Pancreas (tissue), 10 donors: ENCODE measurements around the gene NEK10. TPM values are rescaled to one million over a fixed set of nuclear protein-coding genes. Genes with fewer than 3 reads are reported as not detected.
A peak's percentile ranks its signal among the peaks of the same experiment; 100 is the strongest.

Experiments used
- ATAC-seq, 4 donors: fragments of 200-7000 bp; cut with Tn5 transposase; one replicate each; pipeline versions ENCODE4 v1.8.0 to v1.9.1; 2020; ENCODE audit warnings: mild to moderate bottlenecking in 4 of 4, moderate library complexity in 4 of 4
- DNase-seq, 6 donors: peaks; one replicate each; pipeline ENCODE4 v3.0.0-alpha.2; 2020
- FAIRE-seq: peaks from 2 replicates; lab custom pipeline; 2012; peaks lifted over from hg19 to GRCh38; lab: Jason Lieb, UNC
- H3K27ac ChIP-seq, 4 donors: fragments of 200-600 bp; sonication (generic); 1 replicate in 3 of 4; 2 replicates in 1 of 4; pipeline versions ENCODE4 v1.5.0 to v1.8.0; 2020
- H3K27me3 ChIP-seq, 4 donors: fragments of 200-600 bp; one replicate each; pipeline ENCODE4 v1.8.0; 2021
- H3K36me3 ChIP-seq, 3 donors: fragments of 200-600 bp; sonication (generic) in 1 of 3; one replicate each; pipeline versions ENCODE4 v1.5.0 to v1.8.0; 2020 to 2021
- H3K4me1 ChIP-seq, 3 donors: fragments of 200-600 bp; one replicate each; pipeline ENCODE4 v1.8.0; 2021
- H3K4me3 ChIP-seq, 4 donors: fragments of 200-600 bp; sonication (generic) in 2 of 4; one replicate each; pipeline versions ENCODE4 v1.5.0 to v1.8.0; 2020 to 2021
- H3K9me3 ChIP-seq, 4 donors: fragments of 200-600 bp; one replicate each; pipeline ENCODE4 v1.8.0; 2021
- CTCF ChIP-seq, 4 donors: fragments of 200-600 bp; sonication (generic) in 3 of 4; IDR thresholded peaks; one replicate each; pipeline versions ENCODE4 v1.5.0 to v1.8.0; 2021; ENCODE audit warnings: antibody characterized with exemption in 4 of 4
- WGBS, 2 donors: extraction: QIAGEN DNeasy Blood & Tissue Kit; methylation state at CpG; one replicate each; pipeline ENCODE4 v1.1.7; 2013; 5-methylcytosine and 5-hydroxymethylcytosine counted together
- intact Hi-C, 3 donors: fragments of 100-400 bp; cut with DNase I; formaldehyde crosslinking; loops; one replicate each; pipeline versions ENCODE4 v1.11.1 to v1.14.2; 2022
- polyA plus RNA-seq, 2 donors: library from polyadenylated mRNA; stranded (reverse); fragments of 200-250 nt; gene quantifications; one replicate each; pipeline ENCODE4 v1.2.3, GENCODE V29; 2013
- total RNA-seq, 6 donors: library from RNA; stranded (reverse); fragmentation: NEBNext Ultra II Directional in 4 of 6; extraction: Animal tissue kit (Norgen Biotek cat#: 25700) in 4 of 6; gene quantifications; one replicate each; pipeline versions ENCODE4 v1.2.1 to v1.2.4, GENCODE V29; 2021 to 2023
- donor health status: healthy with polysubstance abuse.
- donor health status: DM: no; HTN: no; CAD: no; lungs with moderate emphysema.
- donor health status: DM: no; HTN: no; CAD: no.
- donor health status: control.
- donor health status: control.
- donor health status: Bipolar disorder and iron deficiency.
- donor health status: DM: yes; HTN: yes; CAD: no.
- donor health status: DM: no; HTN: no; CAD: no.
- donor health status: DM: no; HTN: no; CAD: no.
- donor health status: DM: yes; HTN: yes; CAD: no.

The NEK10 gene
- total and polyA plus RNA-seq, 8 donors, result 0.24 to 0.90 (median 0.37) TPM

- no peak overlapping the region for H3K4me3 ChIP-seq
- FAIRE-seq, result no peak
- no peak for TF ChIP-seq CTCF (IDR thresholded peaks at IDR 0.05)
- no peak for ATAC-seq
- H3K4me1 ChIP-seq, result no peaks in the 10 kb centered on the region
- H3K36me3 ChIP-seq, result no peaks in the 10 kb centered on the region
- no peaks in the 10 kb centered on the region for H3K27me3 ChIP-seq
- no peak overlapping the region for H3K27ac ChIP-seq
- no peak for DNase-seq
- 14 to 21% methylated on average over 2 of the region's 2 CpGs for WGBS, 2 donors
- intact Hi-C loops, result loop anchor here in 1 of 3 donors (10.0 kb wide), 1 partner anchor 142 kb away; no protein-coding TSS in a partner anchor
- no peaks in the 10 kb centered on the region for H3K9me3 ChIP-seq
Measured at GRCh38 chr3:27133060-27133459, 236.1 kb downstream of the NEK10 start.

- Histone ChIP-seq H3K9me3 (no peaks in the 10 kb centered on the region), H3K36me3 (no peaks in the 10 kb centered on the region), H3K4me3 (no peak overlapping the region), H3K4me1 (no peaks in the 10 kb centered on the region), H3K27me3 (no peaks in the 10 kb centered on the region), H3K27ac (no peak overlapping the region)
- 15 to 19% methylated on average over 1 of the region's 1 CpG for WGBS, 2 donors
- ATAC-seq, result no peak
- no peak for FAIRE-seq
- no peak for TF ChIP-seq CTCF (IDR thresholded peaks at IDR 0.05)
- intact Hi-C loops, result loop anchor here in 1 of 3 donors (10.0 kb wide), 1 partner anchor 144 kb away; no protein-coding TSS in a partner anchor
- DNase-seq, result no peak
Measured at GRCh38 chr3:27130796-27131195, 238.4 kb downstream of the NEK10 start.

- intact Hi-C loops, result loop anchor here in 1 of 3 donors (10.0 kb wide), 1 partner anchor 147 kb away; no protein-coding TSS in a partner anchor
- no peaks in the 10 kb centered on the region for H3K4me1 ChIP-seq
- FAIRE-seq (no peak), DNase-seq (no peak), ATAC-seq (no peak)
- H3K9me3 ChIP-seq, result no peaks in the 10 kb centered on the region
- no peak overlapping the region for H3K27ac ChIP-seq
- H3K27me3 ChIP-seq, result no peaks in the 10 kb centered on the region
- TF ChIP-seq CTCF (IDR thresholded peaks at IDR 0.05), result no peak
- no peak overlapping the region for H3K4me3 ChIP-seq
- no peaks in the 10 kb centered on the region for H3K36me3 ChIP-seq
- WGBS, 2 donors, result 76 to 80% methylated on average over 3 of the region's 3 CpGs
Measured at GRCh38 chr3:27127879-27128278, 241.3 kb downstream of the NEK10 start.

GRCh38 chr3:27127195-27127594, 242.0 kb downstream of the NEK10 start:
- H3K9me3 ChIP-seq, result no peaks in the 10 kb centered on the region
- no peaks in the 10 kb centered on the region for H3K36me3 ChIP-seq
- no peak for DNase-seq
- H3K4me3 ChIP-seq, result no peak overlapping the region
- WGBS, 2 donors, result 78 to 79% methylated on average over 2 of the region's 2 CpGs
- no peaks in the 10 kb centered on the region for H3K27me3 ChIP-seq
- H3K4me1 ChIP-seq, result no peaks in the 10 kb centered on the region
- FAIRE-seq, result no peak
- no peak overlapping the region for H3K27ac ChIP-seq
- TF ChIP-seq CTCF (IDR thresholded peaks at IDR 0.05), result no peak
- intact Hi-C loops, result loop anchor here in 1 of 3 donors (10.0 kb wide), 1 partner anchor 148 kb away; no protein-coding TSS in a partner anchor
- ATAC-seq, result peak in 1 of 4 donors; percentile 67

GRCh38 chr3:27125821-27126501, 243.2 kb downstream of the NEK10 start:
- no peaks in the 10 kb centered on the region for H3K4me1 ChIP-seq
- peak in 1 of 4 donors; percentile 26 for ATAC-seq
- no peaks in the 10 kb centered on the region for H3K36me3 ChIP-seq
- no peak overlapping the region for H3K27ac ChIP-seq
- no peak overlapping the region for H3K4me3 ChIP-seq
- H3K9me3 ChIP-seq, result no peaks in the 10 kb centered on the region
- no peak for DNase-seq
- intact Hi-C loops, result loop anchor here in 1 of 3 donors (10.0 kb wide), 1 partner anchor 149 kb away; no protein-coding TSS in a partner anchor
- 73 to 76% methylated on average over 3 of the region's 3 CpGs for WGBS, 2 donors
- no peaks in the 10 kb centered on the region for H3K27me3 ChIP-seq
- FAIRE-seq, result no peak
- no peak for TF ChIP-seq CTCF (IDR thresholded peaks at IDR 0.05)
